ENCODE measurements around the gene PLXNA2. TPM values are rescaled to one million over a fixed set of nuclear protein-coding genes. Genes with fewer than 3 reads are reported as not detected.

The PLXNA2 gene
- total RNA-seq, 4 donors from 2014 or later = 17.2 to 29.7 (median 24.6) TPM

GRCh38 chr1:208223136-208223535, 21.0 kb downstream of the PLXNA2 start:
- H3K27me3 ChIP-seq = no peaks in the 10 kb centered on the region
- 84 to 91% methylated on average over 8 of the region's 8 CpGs for WGBS, 2 donors
- no peak for DNase-seq (ENCODE audit: low spot score in 2 of 2)
- TF ChIP-seq EP300 (IDR thresholded peaks at IDR 0.05) = no peak
- TF ChIP-seq CTCF (IDR thresholded peaks at IDR 0.05) = no peak
- TF ChIP-seq POLR2A (IDR thresholded peaks at IDR 0.05) = no peak
- H3K4me3 ChIP-seq = no peak overlapping the region
- no peaks in the 10 kb centered on the region for H3K9me3 ChIP-seq
- no peak overlapping the region for H3K27ac ChIP-seq
- peaks cover 0 to 57% (median 16%) of the 10 kb centered on the region in 4 donors for H3K4me1 ChIP-seq
- no peaks in the 10 kb centered on the region for H3K36me3 ChIP-seq

DNA sequence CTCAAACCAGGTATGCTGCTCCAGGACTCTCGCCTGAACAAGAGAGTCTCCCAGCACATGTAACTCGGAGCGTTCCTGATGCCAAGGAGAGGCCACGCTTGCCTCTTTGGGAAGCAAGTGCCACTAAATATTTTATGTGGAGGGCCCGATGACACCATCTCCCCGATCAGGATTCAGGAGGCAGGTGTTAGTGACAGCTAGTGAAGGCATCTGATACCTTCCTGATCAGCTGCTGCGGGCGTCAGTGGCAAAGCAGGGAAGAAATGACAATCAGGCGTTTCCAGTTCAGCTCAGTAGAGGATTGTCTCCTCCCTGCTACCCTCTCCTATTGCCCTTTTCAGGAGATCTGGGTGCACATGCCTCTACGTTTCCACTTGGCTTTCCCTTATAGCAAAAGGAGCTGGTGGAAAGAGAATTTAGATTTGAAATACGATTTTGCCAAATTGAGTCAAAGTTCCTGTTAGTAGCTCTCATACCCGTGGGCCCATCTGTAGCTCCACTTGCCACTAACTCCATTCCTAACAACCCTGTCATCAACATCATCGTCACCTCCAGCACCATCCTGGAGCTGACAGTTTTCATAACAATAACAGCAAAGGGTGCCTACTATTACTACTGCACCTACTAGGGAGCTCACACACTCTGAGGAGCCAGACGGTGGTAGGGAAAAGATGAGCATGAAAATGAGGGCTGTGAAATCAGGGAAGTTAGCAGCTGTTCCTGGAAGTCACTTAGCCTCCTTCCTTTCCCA, 21.6 kb downstream of the PLXNA2 start:
- TF ChIP-seq POLR2A (IDR thresholded peaks at IDR 0.05) = no peak
- no peak for TF ChIP-seq CTCF (IDR thresholded peaks at IDR 0.05)
- TF ChIP-seq EP300 (IDR thresholded peaks at IDR 0.05) = no peak
- Histone ChIP-seq H3K27ac (no peak overlapping the region), H3K27me3 (no peaks in the 10 kb centered on the region), H3K36me3 (peaks cover 0 to 3% (median 0%) of the 10 kb centered on the region in 3 donors), H3K9me3 (no peaks in the 10 kb centered on the region), H3K4me3 (no peak overlapping the region), H3K4me1 (peaks cover 0 to 57% (median 16%) of the 10 kb centered on the region in 4 donors)
- WGBS, 2 donors = 88 to 92% methylated on average over 14 of the region's 14 CpGs
- no peak for DNase-seq (ENCODE audit: low spot score in 2 of 2)

GRCh38 chr1:208221291-208221622, 22.9 kb downstream of the PLXNA2 start:
- DNase-seq (ENCODE audit: low spot score in 2 of 2) = no peak
- H3K4me3 ChIP-seq = no peak overlapping the region
- 75 to 83% methylated on average over 1 of the region's 1 CpG for WGBS, 2 donors
- H3K27ac ChIP-seq = no peak overlapping the region
- H3K4me1 ChIP-seq = peaks cover 0 to 53% (median 10%) of the 10 kb centered on the region in 4 donors
- no peaks in the 10 kb centered on the region for H3K27me3 ChIP-seq
- TF ChIP-seq CTCF (IDR thresholded peaks at IDR 0.05) (no peak), POLR2A (IDR thresholded peaks at IDR 0.05) (no peak), EP300 (IDR thresholded peaks at IDR 0.05) (no peak)
- H3K9me3 ChIP-seq = no peaks in the 10 kb centered on the region
- H3K36me3 ChIP-seq = peaks cover 0 to 16% (median 0%) of the 10 kb centered on the region in 3 donors

GRCh38 chr1:208219659-208220282, 24.4 kb downstream of the PLXNA2 start:
- H3K4me1 ChIP-seq = peaks cover 0 to 45% (median 8%) of the 10 kb centered on the region in 4 donors

GRCh38 chr1:208219098-208219658, 25.0 kb downstream of the PLXNA2 start:
- WGBS, 2 donors = 74 to 81% methylated on average over 5 of the region's 5 CpGs
- Histone ChIP-seq H3K36me3 (peaks cover 0 to 32% (median 0%) of the 10 kb centered on the region in 3 donors), H3K27me3 (no peaks in the 10 kb centered on the region), H3K27ac (peak overlapping the region; percentile 19 to 73 (median 56)), H3K4me3 (no peak overlapping the region), H3K4me1 (peaks cover 0 to 45% (median 8%) of the 10 kb centered on the region in 4 donors), H3K9me3 (no peaks in the 10 kb centered on the region)
- no peak for DNase-seq (ENCODE audit: low spot score in 2 of 2)
- TF ChIP-seq POLR2A (IDR thresholded peaks at IDR 0.05) (no peak), CTCF (IDR thresholded peaks at IDR 0.05) (no peak)

More at GRCh38 chr1:208219659-208220282, 24.4 kb downstream of the PLXNA2 start:
- Histone ChIP-seq H3K36me3 (peaks cover 0 to 28% (median 0%) of the 10 kb centered on the region in 3 donors), H3K27ac (peak overlapping the region; percentile 19 to 73 (median 60)), H3K4me3 (no peak overlapping the region), H3K9me3 (no peaks in the 10 kb centered on the region), H3K27me3 (no peaks in the 10 kb centered on the region)
- WGBS, 2 donors = 47 to 53% methylated on average over 15 of the region's 15 CpGs
- TF ChIP-seq EP300 (IDR thresholded peaks at IDR 0.05) (peak in 1 of 2 donors; percentile 39), POLR2A (IDR thresholded peaks at IDR 0.05) (no peak)
- DNase-seq (ENCODE audit: low spot score in 2 of 2) = no peak
